Suprapubic skin (tissue), 3 donors: ENCODE results near the gene TMEM184B.

ENCODE experiments used
- CTCF ChIP-seq, 2 donors: fragments of 200-600 bp in 1 of 2; fragments of 450-650 bp in 1 of 2; sonication (generic) in 1 of 2; IDR thresholded peaks; one replicate each; pipeline ENCODE4 v1.5.1; 2016 to 2019; ENCODE audit warnings: antibody characterized with exemption in 2 of 2, mild to moderate bottlenecking in 1 of 2, moderate library complexity in 1 of 2
- EP300 ChIP-seq: sonication (generic); formaldehyde crosslinking; IDR thresholded peaks from one replicate; pipeline ENCODE4 v1.6.1; 2017; ENCODE audit warnings: antibody characterized with exemption
- POLR2A ChIP-seq, 2 donors: fragments of 450-650 bp; IDR thresholded peaks; one replicate each; pipeline ENCODE4 v1.6.1; 2017; ENCODE audit warnings: antibody characterized with exemption in 2 of 2, mild to moderate bottlenecking in 2 of 2, moderate library complexity in 2 of 2

GRCh38 chr22:38271927-38272372 is 860 bp downstream of the TMEM184B start:
- TF ChIP-seq CTCF (IDR thresholded peaks at IDR 0.05) = no peak
- TF ChIP-seq POLR2A (IDR thresholded peaks at IDR 0.05) = no peak
- no peak for TF ChIP-seq EP300
